Measurements from ENCODE around the gene FAM81A. TPM values are rescaled to one million over a fixed set of nuclear protein-coding genes. Genes with fewer than 3 reads are reported as not detected.
"Not testable (repeated sequence)": the region's sequence is repeated elsewhere in the genome, so short reads cannot be mapped to it uniquely, and the experiment has no call there.

Gene FAM81A
- polyA plus RNA-seq, 4 donors, result 1.1 to 7.1 (median 2.7) TPM; not detected in 1

GRCh38 chr15:59521443-59521842, 83.5 kb downstream of the FAM81A start:
- FAIRE-seq, result no peak

GRCh38 chr15:59522988-59523461, 85.0 kb downstream of the FAM81A start:
- Histone ChIP-seq H3K27ac (ENCODE audit: low read depth in 1 of 3, low read length in 2 of 3) (no peak overlapping the region), H3K4me3 (ENCODE audit: low read depth in 1 of 3, low read length in 3 of 3) (no peak overlapping the region), H3K36me3 (ENCODE audit: control insufficient read depth in 3 of 3, insufficient read depth in 2 of 3, low read depth in 1 of 3, low read length in 3 of 3) (no peaks in the 10 kb centered on the region), H3K4me1 (ENCODE audit: control insufficient read depth in 3 of 3, insufficient read depth in 2 of 3, low read depth in 1 of 3, low read length in 2 of 3) (no peaks in the 10 kb centered on the region), H3K9me3 (ENCODE audit: control insufficient read depth in 2 of 2, insufficient read depth in 1 of 2, low read depth in 1 of 2, low read length in 1 of 2) (no peaks in the 10 kb centered on the region), H3K27me3 (ENCODE audit: control insufficient read depth in 3 of 3, insufficient read depth in 3 of 3, low read length in 3 of 3) (no peaks in the 10 kb centered on the region)
- DNase-seq (peak in 1 of 2 donors; percentile 45), FAIRE-seq (no peak)
- WGBS, 3 donors, result 80 to 83% (median 80%) methylated on average over 15 of the region's 15 CpGs

More at GRCh38 chr15:59521443-59521842, 83.5 kb downstream of the FAM81A start:
- 84 to 96% (median 95%) methylated on average over 5 of the region's 5 CpGs for WGBS, 3 donors
- Histone ChIP-seq H3K4me3 (ENCODE audit: low read depth in 1 of 3, low read length in 3 of 3) (no peak overlapping the region), H3K36me3 (ENCODE audit: control insufficient read depth in 3 of 3, insufficient read depth in 2 of 3, low read depth in 1 of 3, low read length in 3 of 3) (no peaks in the 10 kb centered on the region), H3K27me3 (ENCODE audit: control insufficient read depth in 3 of 3, insufficient read depth in 3 of 3, low read length in 3 of 3) (no peaks in the 10 kb centered on the region), H3K27ac (ENCODE audit: low read depth in 1 of 3, low read length in 2 of 3) (no peak overlapping the region), H3K4me1 (ENCODE audit: control insufficient read depth in 3 of 3, insufficient read depth in 2 of 3, low read depth in 1 of 3, low read length in 2 of 3) (no peaks in the 10 kb centered on the region), H3K9me3 (ENCODE audit: control insufficient read depth in 2 of 2, insufficient read depth in 1 of 2, low read depth in 1 of 2, low read length in 1 of 2) (no peaks in the 10 kb centered on the region)
- DNase-seq, result no peak

DNA sequence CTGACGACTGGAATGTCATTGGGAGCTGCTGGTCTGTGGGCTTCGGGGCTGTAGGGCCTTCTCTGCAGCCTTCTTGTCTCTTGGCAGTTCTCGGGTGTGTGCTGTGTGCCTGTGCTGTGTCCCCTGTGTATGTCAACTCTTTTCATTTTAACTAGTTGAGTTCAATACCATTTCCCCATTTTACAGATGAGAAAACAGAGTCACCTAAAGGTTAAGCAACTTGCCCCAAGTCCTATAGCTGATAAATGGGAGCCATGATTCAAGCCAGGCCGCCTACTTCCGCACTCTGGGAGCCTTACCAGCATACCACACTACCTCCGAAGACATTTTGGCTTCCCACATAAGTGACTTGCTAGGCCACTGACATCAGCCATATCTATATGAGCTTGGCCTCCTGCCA, 85.7 kb downstream of the FAM81A start:
- Histone ChIP-seq H3K27ac (ENCODE audit: low read depth in 1 of 3, low read length in 2 of 3) (no peak overlapping the region), H3K9me3 (ENCODE audit: control insufficient read depth in 2 of 2, insufficient read depth in 1 of 2, low read depth in 1 of 2, low read length in 1 of 2) (no peaks in the 10 kb centered on the region)

DNA sequence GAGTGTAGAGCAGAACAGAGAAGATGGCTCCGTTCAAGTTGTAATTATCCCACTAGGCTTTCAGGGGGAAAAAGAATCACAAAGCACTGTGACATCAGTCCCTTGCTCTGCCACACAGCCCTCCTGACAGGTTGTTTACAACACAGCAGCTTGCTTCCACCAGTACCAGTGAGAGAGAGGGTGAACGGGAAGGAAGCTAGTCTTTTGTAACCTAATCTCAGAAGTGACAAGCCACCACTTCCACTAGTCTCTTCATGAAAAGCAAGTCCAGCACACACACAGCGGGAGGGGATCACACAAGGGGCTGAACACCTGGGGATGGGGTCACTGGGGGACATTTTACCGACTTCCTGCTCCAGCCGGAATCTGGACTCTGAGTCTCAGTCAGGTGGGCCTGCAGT, 86.3 kb downstream of the FAM81A start:
- WGBS, 3 donors, result 48 to 70% (median 60%) methylated on average over 5 of the region's 5 CpGs
- no peak overlapping the region for H3K27ac ChIP-seq (ENCODE audit: low read depth in 1 of 3, low read length in 2 of 3)
- no peaks in the 10 kb centered on the region for H3K4me1 ChIP-seq (ENCODE audit: control insufficient read depth in 3 of 3, insufficient read depth in 2 of 3, low read depth in 1 of 3, low read length in 2 of 3)
- no peak for DNase-seq
- no peak overlapping the region for H3K4me3 ChIP-seq (ENCODE audit: low read depth in 1 of 3, low read length in 3 of 3)
- no peak for FAIRE-seq
- H3K9me3 ChIP-seq (ENCODE audit: control insufficient read depth in 2 of 2, insufficient read depth in 1 of 2, low read depth in 1 of 2, low read length in 1 of 2), result no peaks in the 10 kb centered on the region
- H3K27me3 ChIP-seq (ENCODE audit: control insufficient read depth in 3 of 3, insufficient read depth in 3 of 3, low read length in 3 of 3), result no peaks in the 10 kb centered on the region
- H3K36me3 ChIP-seq (ENCODE audit: control insufficient read depth in 3 of 3, insufficient read depth in 2 of 3, low read depth in 1 of 3, low read length in 3 of 3), result no peaks in the 10 kb centered on the region

More for the DNA sequence above, 85.7 kb downstream of the FAM81A start:
- Histone ChIP-seq H3K4me3 (ENCODE audit: low read depth in 1 of 3, low read length in 3 of 3) (no peak overlapping the region), H3K36me3 (ENCODE audit: control insufficient read depth in 3 of 3, insufficient read depth in 2 of 3, low read depth in 1 of 3, low read length in 3 of 3) (no peaks in the 10 kb centered on the region), H3K27me3 (ENCODE audit: control insufficient read depth in 3 of 3, insufficient read depth in 3 of 3, low read length in 3 of 3) (no peaks in the 10 kb centered on the region), H3K4me1 (ENCODE audit: control insufficient read depth in 3 of 3, insufficient read depth in 2 of 3, low read depth in 1 of 3, low read length in 2 of 3) (no peaks in the 10 kb centered on the region)
- DNase-seq, result no peak
- WGBS, 3 donors, result 89 to 92% (median 91%) methylated on average over 6 of the region's 6 CpGs
- no peak for FAIRE-seq

- not testable (repeated sequence) for FAIRE-seq; DNase-seq; H3K4me1 ChIP-seq (ENCODE audit: control insufficient read depth in 3 of 3, insufficient read depth in 2 of 3, low read depth in 1 of 3, low read length in 2 of 3); H3K36me3 ChIP-seq (ENCODE audit: control insufficient read depth in 3 of 3, insufficient read depth in 2 of 3, low read depth in 1 of 3, low read length in 3 of 3); H3K9me3 ChIP-seq (ENCODE audit: control insufficient read depth in 2 of 2, insufficient read depth in 1 of 2, low read depth in 1 of 2, low read length in 1 of 2); H3K4me3 ChIP-seq (ENCODE audit: low read depth in 1 of 3, low read length in 3 of 3); H3K27ac ChIP-seq (ENCODE audit: low read depth in 1 of 3, low read length in 2 of 3); H3K27me3 ChIP-seq (ENCODE audit: control insufficient read depth in 3 of 3, insufficient read depth in 3 of 3, low read length in 3 of 3)
- WGBS, 3 donors, result 86 to 88% (median 87%) methylated on average over 6 of the region's 6 CpGs
Observed at GRCh38 chr15:59526466-59526865, 88.5 kb downstream of the FAM81A start.

- 64 to 92% (median 92%) methylated on average over 1 of the region's 1 CpG for WGBS, 3 donors
- no peak overlapping the region for H3K4me3 ChIP-seq (ENCODE audit: low read depth in 1 of 3, low read length in 3 of 3)
- FAIRE-seq, result no peak
- DNase-seq, result no peak
- no peaks in the 10 kb centered on the region for H3K27me3 ChIP-seq (ENCODE audit: control insufficient read depth in 3 of 3, insufficient read depth in 3 of 3, low read length in 3 of 3)
- no peak overlapping the region for H3K27ac ChIP-seq (ENCODE audit: low read depth in 1 of 3, low read length in 2 of 3)
- H3K4me1 ChIP-seq (ENCODE audit: control insufficient read depth in 3 of 3, insufficient read depth in 2 of 3, low read depth in 1 of 3, low read length in 2 of 3), result peaks cover 0 to 9% (median 0%) of the 10 kb centered on the region in 3 donors
- no peaks in the 10 kb centered on the region for H3K9me3 ChIP-seq (ENCODE audit: control insufficient read depth in 2 of 2, insufficient read depth in 1 of 2, low read depth in 1 of 2, low read length in 1 of 2)
- no peaks in the 10 kb centered on the region for H3K36me3 ChIP-seq (ENCODE audit: control insufficient read depth in 3 of 3, insufficient read depth in 2 of 3, low read depth in 1 of 3, low read length in 3 of 3)
Observed at GRCh38 chr15:59528429-59528828, 90.4 kb downstream of the FAM81A start.

DNA sequence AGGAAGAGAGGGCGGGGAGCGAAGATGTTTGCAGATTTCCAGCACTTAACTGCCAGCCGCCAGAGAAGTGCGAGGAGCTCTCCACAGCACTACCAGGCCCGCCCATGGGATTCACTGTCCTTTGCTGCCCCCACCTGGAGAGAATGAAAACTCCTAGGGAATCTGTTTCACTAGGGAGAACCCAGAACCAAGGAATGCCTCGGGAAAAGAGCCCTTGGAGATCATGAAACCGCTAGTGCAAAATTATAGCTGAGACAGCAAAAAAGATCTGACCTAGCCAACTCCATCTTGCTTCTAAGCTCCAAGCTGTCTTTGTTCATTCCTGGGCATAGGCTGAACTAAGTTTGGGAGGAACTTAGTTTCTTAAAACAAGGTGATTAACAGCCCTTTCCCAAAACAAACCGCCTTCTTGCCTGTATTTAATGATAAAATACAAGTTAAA, 91.0 kb downstream of the FAM81A start:
- no peak overlapping the region for H3K4me3 ChIP-seq (ENCODE audit: low read depth in 1 of 3, low read length in 3 of 3)
- WGBS, 3 donors, result 11 to 13% (median 13%) methylated on average over 8 of the region's 8 CpGs
- peaks cover 0 to 9% (median 0%) of the 10 kb centered on the region in 3 donors for H3K4me1 ChIP-seq (ENCODE audit: control insufficient read depth in 3 of 3, insufficient read depth in 2 of 3, low read depth in 1 of 3, low read length in 2 of 3)
- H3K27ac ChIP-seq (ENCODE audit: low read depth in 1 of 3, low read length in 2 of 3), result no peak overlapping the region
- FAIRE-seq (no peak), DNase-seq (peak; percentile 92 to 93)
- no peaks in the 10 kb centered on the region for H3K27me3 ChIP-seq (ENCODE audit: control insufficient read depth in 3 of 3, insufficient read depth in 3 of 3, low read length in 3 of 3)
- no peaks in the 10 kb centered on the region for H3K9me3 ChIP-seq (ENCODE audit: control insufficient read depth in 2 of 2, insufficient read depth in 1 of 2, low read depth in 1 of 2, low read length in 1 of 2)
- H3K36me3 ChIP-seq (ENCODE audit: control insufficient read depth in 3 of 3, insufficient read depth in 2 of 3, low read depth in 1 of 3, low read length in 3 of 3), result no peaks in the 10 kb centered on the region

DNA sequence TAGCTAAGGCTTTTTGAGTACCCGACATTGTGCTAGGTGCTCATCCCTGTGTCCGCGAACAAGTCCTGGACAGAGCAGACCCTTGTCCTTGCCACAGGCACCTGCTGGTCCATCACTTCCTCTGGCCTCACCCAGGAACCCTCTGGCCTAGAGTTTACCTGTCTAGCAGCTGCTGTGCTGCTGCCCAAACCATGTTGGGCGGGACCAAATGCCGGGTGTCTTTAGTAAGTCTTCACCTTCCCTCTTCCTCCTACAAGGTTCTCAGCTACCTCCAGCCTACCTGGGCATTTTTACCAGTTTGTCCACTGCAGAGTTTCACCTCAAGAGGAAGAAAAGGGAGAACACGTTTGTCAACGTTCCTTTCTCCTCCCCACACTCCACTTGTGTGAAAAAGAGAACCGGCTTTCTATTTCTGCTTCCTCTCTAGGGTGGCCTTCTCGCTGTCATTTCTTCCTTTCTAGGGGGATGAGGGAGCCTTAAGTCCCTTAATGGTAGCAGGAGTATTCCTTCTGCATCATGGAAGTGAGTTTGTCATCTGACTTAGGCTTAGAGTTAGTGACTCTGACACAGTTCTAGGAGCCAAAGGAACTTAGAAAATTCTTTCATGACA, 93.2 kb downstream of the FAM81A start:
- H3K27ac ChIP-seq (ENCODE audit: low read depth in 1 of 3, low read length in 2 of 3), result peak overlapping the region in 2 of 3 donors; percentile 83 to 85

More for the DNA sequence above, 93.2 kb downstream of the FAM81A start:
- H3K4me3 ChIP-seq (ENCODE audit: low read depth in 1 of 3, low read length in 3 of 3), result no peak overlapping the region
- FAIRE-seq (no peak), DNase-seq (peak in 1 of 2 donors; percentile 32)
- H3K4me1 ChIP-seq (ENCODE audit: control insufficient read depth in 3 of 3, insufficient read depth in 2 of 3, low read depth in 1 of 3, low read length in 2 of 3), result peaks cover 0 to 14% (median 0%) of the 10 kb centered on the region in 3 donors
- no peaks in the 10 kb centered on the region for H3K27me3 ChIP-seq (ENCODE audit: control insufficient read depth in 3 of 3, insufficient read depth in 3 of 3, low read length in 3 of 3)
- WGBS, 3 donors, result 57 to 66% (median 59%) methylated on average over 9 of the region's 9 CpGs
- H3K9me3 ChIP-seq (ENCODE audit: control insufficient read depth in 2 of 2, insufficient read depth in 1 of 2, low read depth in 1 of 2, low read length in 1 of 2), result no peaks in the 10 kb centered on the region
- H3K36me3 ChIP-seq (ENCODE audit: control insufficient read depth in 3 of 3, insufficient read depth in 2 of 3, low read depth in 1 of 3, low read length in 3 of 3), result no peaks in the 10 kb centered on the region

Measured in small intestine (tissue), 7 donors.